ENCODE measurements around the gene DACH1.

- TF ChIP-seq CTCF (conservative IDR thresholded peaks at IDR 0.05) (no peak), ZFX (IDR thresholded peaks at IDR 0.05) (no peak)
These were observed 234.3 kb downstream of the DACH1 start for GRCh38 chr13:71632721-71633120.
